AG04450 (cell line): Measurements from ENCODE around the gene TMC4. TPM values are rescaled to one million over a fixed set of nuclear protein-coding genes. Genes with fewer than 3 reads are reported as not detected.
"Not testable (repeated sequence)": the region's sequence is repeated elsewhere in the genome, so short reads cannot be mapped to it uniquely, and the experiment has no call there.

Source experiments
- CTCF ChIA-PET: fragments of 300-600, 350-600 bp; formaldehyde crosslinking; extraction: SDS; loops from one replicate; lab custom pipeline; 2022; ENCODE audit warnings: antibody characterized with exemption, inconsistent platforms; lab: Charles Lee
- POLR2A ChIA-PET: fragments of 350-600 bp; formaldehyde crosslinking; extraction: SDS; loops from one replicate; lab custom pipeline; 2021; ENCODE audit warnings: antibody characterized with exemption, inconsistent platforms; lab: Yijun Ruan, JAX
- DNase-seq: peaks from one replicate; pipeline ENCODE4 v3.0.0-alpha.2; 2011; ENCODE audit warnings: low read depth, low spot score
- H3K27ac ChIP-seq: one replicate; pipeline ENCODE4 v1.5.1; 2012; ENCODE audit warnings: low read depth, low read length, control low read depth
- H3K27me3 ChIP-seq: one replicate; pipeline ENCODE4 v1.6.0; 2012; ENCODE audit warnings: low read length; ENCODE audit not compliant: control insufficient read depth, insufficient read depth
- H3K4me3 ChIP-seq: 2 replicates; pipeline ENCODE4 v1.5.1; 2011; ENCODE audit warnings: mild to moderate bottlenecking, low read depth, low read length, control low read depth
- H3K9me3 ChIP-seq: 2 replicates; pipeline ENCODE4 v1.5.1; 2012; ENCODE audit warnings: low read length; ENCODE audit not compliant: control insufficient read depth, insufficient read depth
- polyA plus RNA-seq: library from polyadenylated mRNA; depleted of rRNA; stranded (reverse); fragments of >200 nt; gene quantifications from 2 replicates; pipeline ENCODE4 v1.2.3, GENCODE V29; 2011
- TF ChIP-seq, protein P1 (sequence below): IDR thresholded peaks from 2 replicates; pipeline ENCODE4 v1.5.1; 2011; ENCODE audit warnings: low read depth, low read length, control low read depth, inconsistent platforms

The TMC4 gene
- polyA plus RNA-seq, 1 experiment = 1.5 TPM

DNA sequence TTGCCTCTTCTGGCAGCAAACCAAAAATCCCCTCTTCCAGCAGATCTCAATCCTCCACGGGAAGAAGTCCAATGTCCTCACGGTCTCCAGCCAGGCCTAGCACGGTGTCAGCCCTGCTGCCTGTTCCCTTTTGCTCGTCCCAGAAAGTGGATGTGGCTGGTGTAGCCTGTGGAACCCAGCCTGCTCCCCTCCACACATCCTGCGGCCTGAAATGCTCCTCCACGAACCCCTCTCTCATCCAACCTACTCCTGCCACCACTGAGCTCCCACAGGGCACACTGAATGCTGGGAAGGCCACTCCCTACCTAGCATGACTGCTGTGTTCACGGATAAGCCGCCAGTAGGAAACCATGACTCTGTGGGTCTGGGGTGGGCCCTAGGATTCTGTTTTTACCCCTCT lies 13.4 kb upstream of the TMC4 start:
- H3K27ac ChIP-seq = no peak overlapping the region
- no peak for DNase-seq
- no peak overlapping the region for H3K4me3 ChIP-seq
- no peaks in the 10 kb centered on the region for H3K27me3 ChIP-seq
- no peaks in the 10 kb centered on the region for H3K9me3 ChIP-seq
- ChIA-PET CTCF (no interaction called here), POLR2A (no interaction called here)
- TF ChIP-seq, protein P1, sequence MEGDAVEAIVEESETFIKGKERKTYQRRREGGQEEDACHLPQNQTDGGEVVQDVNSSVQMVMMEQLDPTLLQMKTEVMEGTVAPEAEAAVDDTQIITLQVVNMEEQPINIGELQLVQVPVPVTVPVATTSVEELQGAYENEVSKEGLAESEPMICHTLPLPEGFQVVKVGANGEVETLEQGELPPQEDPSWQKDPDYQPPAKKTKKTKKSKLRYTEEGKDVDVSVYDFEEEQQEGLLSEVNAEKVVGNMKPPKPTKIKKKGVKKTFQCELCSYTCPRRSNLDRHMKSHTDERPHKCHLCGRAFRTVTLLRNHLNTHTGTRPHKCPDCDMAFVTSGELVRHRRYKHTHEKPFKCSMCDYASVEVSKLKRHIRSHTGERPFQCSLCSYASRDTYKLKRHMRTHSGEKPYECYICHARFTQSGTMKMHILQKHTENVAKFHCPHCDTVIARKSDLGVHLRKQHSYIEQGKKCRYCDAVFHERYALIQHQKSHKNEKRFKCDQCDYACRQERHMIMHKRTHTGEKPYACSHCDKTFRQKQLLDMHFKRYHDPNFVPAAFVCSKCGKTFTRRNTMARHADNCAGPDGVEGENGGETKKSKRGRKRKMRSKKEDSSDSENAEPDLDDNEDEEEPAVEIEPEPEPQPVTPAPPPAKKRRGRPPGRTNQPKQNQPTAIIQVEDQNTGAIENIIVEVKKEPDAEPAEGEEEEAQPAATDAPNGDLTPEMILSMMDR = no peak

GRCh38 chr19:54183431-54183830 lies 10.5 kb upstream of the TMC4 start:
- ChIA-PET POLR2A (no interaction called here), CTCF (no interaction called here)
- Histone ChIP-seq H3K27ac (peak overlapping the region; percentile 11), H3K27me3 (no peaks in the 10 kb centered on the region), H3K4me3 (no peak overlapping the region), H3K9me3 (no peaks in the 10 kb centered on the region)
- DNase-seq = no peak
- TF ChIP-seq, protein P1 = no peak

DNA sequence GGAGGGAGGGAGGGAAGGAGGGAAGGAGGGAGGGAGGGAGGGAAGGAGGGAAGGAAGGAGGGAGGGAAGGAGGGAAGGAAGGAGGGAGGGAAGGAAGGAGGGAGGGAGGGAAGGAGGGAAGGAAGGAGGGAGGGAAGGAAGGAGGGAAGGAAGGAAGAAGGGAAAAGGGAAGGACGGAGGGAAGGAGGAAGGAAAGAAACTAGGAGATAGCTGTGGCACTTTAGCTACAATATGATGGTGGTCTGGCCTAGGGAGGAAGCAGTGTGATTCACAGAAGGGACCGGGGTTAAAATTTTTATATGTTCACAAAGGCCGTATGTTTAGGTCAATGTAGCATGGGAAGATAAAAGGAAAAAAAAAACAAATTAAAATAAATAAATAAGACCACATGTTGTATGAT lies 8.9 kb upstream of the TMC4 start:
- H3K27ac ChIP-seq, H3K27me3 ChIP-seq, H3K4me3 ChIP-seq, DNase-seq, POLR2A ChIA-PET, H3K9me3 ChIP-seq: not testable (repeated sequence)
- CTCF ChIA-PET = interaction anchor here (1.8 kb wide), 1 partner anchor 13 kb away, joined by 6 read pairs; no protein-coding TSS in a partner anchor

DNA sequence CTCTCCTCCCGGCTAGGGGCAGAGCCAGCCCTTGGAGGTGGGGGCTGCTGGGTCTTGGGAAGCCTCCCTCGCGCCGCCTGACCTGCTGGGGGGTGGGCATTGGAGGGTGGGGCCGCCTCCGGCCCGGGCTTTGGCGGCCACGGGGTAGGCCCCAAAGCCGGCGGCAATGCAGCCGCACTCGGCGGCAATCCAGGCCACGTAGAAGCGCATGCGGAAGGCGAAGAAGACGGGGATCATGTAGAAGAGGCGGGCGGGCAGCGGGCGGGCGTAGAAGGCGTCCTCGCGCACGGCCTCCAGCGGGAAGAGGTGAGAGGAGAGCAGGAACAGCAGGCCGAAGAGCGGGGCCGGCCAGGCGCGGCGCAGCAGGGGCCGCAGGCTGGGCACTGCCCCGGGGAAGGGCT lies 7.7 kb upstream of the TMC4 start:
- CTCF ChIA-PET = interaction anchor here (1.1 to 1.8 kb wide), 2 partner anchors 11 to 12 kb away, joined by 4 to 6 read pairs; no protein-coding TSS in a partner anchor

DNA sequence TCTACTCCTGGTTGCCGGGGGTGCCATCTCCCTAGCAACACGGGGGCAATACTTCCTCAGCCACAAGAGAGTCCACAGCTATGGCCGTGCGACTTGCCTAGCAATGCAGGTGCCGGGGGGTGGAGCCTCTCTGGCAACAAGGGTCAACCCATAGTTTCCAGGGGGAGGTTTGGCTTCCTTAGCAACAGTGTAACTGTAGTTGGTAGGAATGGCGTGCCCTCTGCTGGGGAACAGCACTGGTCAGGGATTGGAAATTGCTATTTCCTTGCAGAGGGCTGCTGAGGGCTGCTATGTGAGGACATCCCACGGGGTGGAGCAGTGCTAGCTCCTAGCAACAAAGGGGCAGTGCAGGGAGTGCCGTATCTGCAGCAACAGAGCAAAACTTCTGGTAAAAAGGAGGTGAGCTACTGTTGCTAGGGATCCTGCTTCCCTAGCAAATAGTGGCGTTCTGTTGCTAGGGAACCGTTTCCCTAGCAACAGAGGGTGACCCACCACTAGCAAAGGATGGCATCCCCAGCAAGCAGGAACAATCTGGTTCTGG lies 7.0 kb upstream of the TMC4 start:
- DNase-seq = no peak
- Histone ChIP-seq H3K27me3 (no peaks in the 10 kb centered on the region), H3K9me3 (no peaks in the 10 kb centered on the region), H3K4me3 (no peak overlapping the region), H3K27ac (no peak overlapping the region)
- ChIA-PET CTCF (interaction anchor here (0.6 to 1.8 kb wide), 4 partner anchors 9 to 48 kb away, joined by 3 to 6 read pairs (median 4); partner anchors contain the start of gene MBOAT7), POLR2A (interaction anchor here (0.8 to 0.9 kb wide), 2 partner anchors 12 to 21 kb away, joined by 3 to 4 read pairs; no protein-coding TSS in a partner anchor)
- TF ChIP-seq, protein P1 = peak; percentile 42

More for the DNA sequence above, 7.7 kb upstream of the TMC4 start:
- Histone ChIP-seq H3K27me3 (no peaks in the 10 kb centered on the region), H3K9me3 (no peaks in the 10 kb centered on the region), H3K4me3 (no peak overlapping the region), H3K27ac (no peak overlapping the region)
- no peak for DNase-seq
- POLR2A ChIA-PET = no interaction called here
- TF ChIP-seq, protein P1 = no peak
